ENCODE results near the gene NOL4L. TPM values are rescaled to one million over a fixed set of nuclear protein-coding genes. Genes with fewer than 3 reads are reported as not detected.

Gene NOL4L
- total and polyA plus RNA-seq, 7 donors = 0.61 to 2.7 (median 1.3) TPM

- Histone ChIP-seq H3K4me1 (no peaks in the 10 kb centered on the region), H3K36me3 (ENCODE audit: insufficient read depth in 1 of 2, low read depth in 1 of 2) (no peaks in the 10 kb centered on the region), H3K27me3 (ENCODE audit: insufficient read depth in 3 of 3, low read length in 2 of 3) (peaks cover 0 to 2% (median 0%) of the 10 kb centered on the region in 3 donors), H3K4me3 (no peak overlapping the region), H3K9me3 (no peaks in the 10 kb centered on the region), H3K27ac (no peak overlapping the region)
- ATAC-seq (no peak), DNase-seq (no peak)
- TF ChIP-seq, protein P1, sequence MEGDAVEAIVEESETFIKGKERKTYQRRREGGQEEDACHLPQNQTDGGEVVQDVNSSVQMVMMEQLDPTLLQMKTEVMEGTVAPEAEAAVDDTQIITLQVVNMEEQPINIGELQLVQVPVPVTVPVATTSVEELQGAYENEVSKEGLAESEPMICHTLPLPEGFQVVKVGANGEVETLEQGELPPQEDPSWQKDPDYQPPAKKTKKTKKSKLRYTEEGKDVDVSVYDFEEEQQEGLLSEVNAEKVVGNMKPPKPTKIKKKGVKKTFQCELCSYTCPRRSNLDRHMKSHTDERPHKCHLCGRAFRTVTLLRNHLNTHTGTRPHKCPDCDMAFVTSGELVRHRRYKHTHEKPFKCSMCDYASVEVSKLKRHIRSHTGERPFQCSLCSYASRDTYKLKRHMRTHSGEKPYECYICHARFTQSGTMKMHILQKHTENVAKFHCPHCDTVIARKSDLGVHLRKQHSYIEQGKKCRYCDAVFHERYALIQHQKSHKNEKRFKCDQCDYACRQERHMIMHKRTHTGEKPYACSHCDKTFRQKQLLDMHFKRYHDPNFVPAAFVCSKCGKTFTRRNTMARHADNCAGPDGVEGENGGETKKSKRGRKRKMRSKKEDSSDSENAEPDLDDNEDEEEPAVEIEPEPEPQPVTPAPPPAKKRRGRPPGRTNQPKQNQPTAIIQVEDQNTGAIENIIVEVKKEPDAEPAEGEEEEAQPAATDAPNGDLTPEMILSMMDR (IDR thresholded peaks at IDR 0.05) = no peak
- 87 to 93% (median 89%) methylated on average over 7 of the region's 7 CpGs for WGBS, 3 donors
- intact Hi-C loops (cut with DNase I) = no loop called here
Observed at GRCh38 chr20:32577023-32577422, 8.1 kb downstream of the NOL4L start.

DNA sequence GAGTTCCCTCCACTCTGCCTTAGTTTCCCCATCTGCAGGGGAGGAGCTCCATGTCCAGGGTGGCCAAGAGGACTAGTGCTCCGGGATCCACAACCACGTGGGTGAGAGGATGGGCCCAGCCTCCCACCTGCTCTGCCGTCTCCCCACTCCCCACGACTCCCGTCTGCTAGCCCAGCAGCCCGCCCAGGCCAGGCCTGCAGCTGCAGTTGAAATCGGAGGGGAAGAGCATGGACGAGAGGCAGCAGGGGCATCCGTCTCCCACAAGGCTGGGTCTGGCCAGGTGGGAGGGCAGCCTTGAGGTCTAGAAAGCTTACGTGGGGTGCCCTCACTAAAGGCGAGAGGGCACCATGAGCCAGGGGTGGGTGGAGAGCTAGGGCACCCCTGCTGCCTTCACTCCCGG, 8.6 kb downstream of the NOL4L start:
- H3K27ac ChIP-seq = no peak overlapping the region
- peaks cover 0 to 2% (median 0%) of the 10 kb centered on the region in 3 donors for H3K27me3 ChIP-seq (ENCODE audit: insufficient read depth in 3 of 3, low read length in 2 of 3)
- 80 to 87% (median 83%) methylated on average over 12 of the region's 12 CpGs for WGBS, 3 donors
- DNase-seq (no peak), ATAC-seq (no peak)
- intact Hi-C loops (cut with DNase I) = no loop called here
- H3K4me1 ChIP-seq = no peaks in the 10 kb centered on the region
- no peaks in the 10 kb centered on the region for H3K36me3 ChIP-seq (ENCODE audit: insufficient read depth in 1 of 2, low read depth in 1 of 2)
- H3K4me3 ChIP-seq = no peak overlapping the region
- TF ChIP-seq, protein P1 (IDR thresholded peaks at IDR 0.05) = no peak
- no peaks in the 10 kb centered on the region for H3K9me3 ChIP-seq

GRCh38 chr20:32575805-32576204, 9.3 kb downstream of the NOL4L start:
- 85 to 87% (median 87%) methylated on average over 5 of the region's 5 CpGs for WGBS, 3 donors
- DNase-seq = no peak
- H3K4me1 ChIP-seq = no peaks in the 10 kb centered on the region
- no peak overlapping the region for H3K27ac ChIP-seq
- peaks cover 0 to 2% (median 0%) of the 10 kb centered on the region in 3 donors for H3K27me3 ChIP-seq (ENCODE audit: insufficient read depth in 3 of 3, low read length in 2 of 3)
- no peak overlapping the region for H3K4me3 ChIP-seq
- ATAC-seq = no peak
- intact Hi-C loops (cut with DNase I) = no loop called here
- no peaks in the 10 kb centered on the region for H3K9me3 ChIP-seq
- no peaks in the 10 kb centered on the region for H3K36me3 ChIP-seq (ENCODE audit: insufficient read depth in 1 of 2, low read depth in 1 of 2)
- TF ChIP-seq, protein P1 (IDR thresholded peaks at IDR 0.05) = no peak

- Histone ChIP-seq H3K9me3 (no peaks in the 10 kb centered on the region), H3K4me1 (no peaks in the 10 kb centered on the region), H3K36me3 (ENCODE audit: insufficient read depth in 1 of 2, low read depth in 1 of 2) (no peaks in the 10 kb centered on the region), H3K27me3 (ENCODE audit: insufficient read depth in 3 of 3, low read length in 2 of 3) (peaks cover 0 to 2% (median 0%) of the 10 kb centered on the region in 3 donors), H3K4me3 (no peak overlapping the region), H3K27ac (no peak overlapping the region)
- intact Hi-C loops (cut with DNase I) = no loop called here
- ATAC-seq (no peak), DNase-seq (no peak)
- TF ChIP-seq, protein P1 (IDR thresholded peaks at IDR 0.05) = no peak
- 77 to 83% (median 82%) methylated on average over 9 of the region's 9 CpGs for WGBS, 3 donors
Observed at GRCh38 chr20:32575227-32575581, 9.9 kb downstream of the NOL4L start.
